ENCODE data around the gene KRTAP5-9. TPM values are rescaled to one million over a fixed set of nuclear protein-coding genes. Genes with fewer than 3 reads are reported as not detected.
"Not testable (repeated sequence)": the region's sequence is repeated elsewhere in the genome, so short reads cannot be mapped to it uniquely, and the experiment has no call there.

KRTAP5-9 gene
- polyA plus RNA-seq, 3 donors: not detected

GRCh38 chr11:71575723-71576424 is 27.7 kb downstream of the KRTAP5-9 start:
- no peak overlapping the region for H3K27ac ChIP-seq (ENCODE audit: low read depth, low read length)
- 81 to 84% (median 83%) methylated on average over 4 of the region's 4 CpGs for WGBS, 3 donors

- WGBS, 3 donors: 86 to 91% (median 91%) methylated on average over 36 to 38 of the region's 41 CpGs
- not testable (repeated sequence) for H3K27ac ChIP-seq (ENCODE audit: low read depth, low read length)
Observed at GRCh38 chr11:71576688-71577465, 28.7 kb downstream of the KRTAP5-9 start.

GRCh38 chr11:71577469-71578004 is 29.3 kb downstream of the KRTAP5-9 start:
- WGBS, 3 donors: 92 to 93% (median 92%) methylated on average over 7 of the region's 7 CpGs
- no peak overlapping the region for H3K27ac ChIP-seq (ENCODE audit: low read depth, low read length)

- WGBS, 3 donors: 66 to 71% (median 70%) methylated on average over 7 of the region's 7 CpGs
- not testable (repeated sequence) for H3K27ac ChIP-seq (ENCODE audit: low read depth, low read length)
Observed at GRCh38 chr11:71579513-71579912, 31.3 kb downstream of the KRTAP5-9 start.

GRCh38 chr11:71580057-71581003 is 32.1 kb downstream of the KRTAP5-9 start:
- 3 to 7% (median 6%) methylated on average over 8 of the region's 8 CpGs for WGBS, 3 donors

GRCh38 chr11:71581826-71582225 is 33.6 kb downstream of the KRTAP5-9 start:
- 56 to 82% (median 71%) methylated on average over 4 of the region's 4 CpGs for WGBS, 3 donors
- H3K27ac ChIP-seq (ENCODE audit: low read depth, low read length): no peak overlapping the region

More at GRCh38 chr11:71580057-71581003, 32.1 kb downstream of the KRTAP5-9 start:
- H3K27ac ChIP-seq (ENCODE audit: low read depth, low read length): no peak overlapping the region

- WGBS, 3 donors: 56 to 82% (median 58%) methylated on average over 3 of the region's 3 CpGs
Observed at GRCh38 chr11:71582309-71582895, 34.2 kb downstream of the KRTAP5-9 start, which contains the start of gene KRTAP5-11. Gene KRTAP5-11, minus strand, starts transcription at chr11:71582875. Its CDS starts 38 bp downstream, at chr11:71582837.

GRCh38 chr11:71582969-71583368 is 34.7 kb downstream of the KRTAP5-9 start:
- H3K27ac ChIP-seq (ENCODE audit: low read depth, low read length): not testable (repeated sequence)
- 69 to 87% (median 73%) methylated on average over 2 of the region's 2 CpGs for WGBS, 3 donors

More at GRCh38 chr11:71582309-71582895, 34.2 kb downstream of the KRTAP5-9 start, which contains the start of gene KRTAP5-11:
- no peak within 1 kb of the TSS for H3K27ac ChIP-seq (ENCODE audit: low read depth, low read length)

GRCh38 chr11:71585673-71586072 is 37.5 kb downstream of the KRTAP5-9 start:
- 77 to 90% (median 87%) methylated on average over 5 of the region's 5 CpGs for WGBS, 3 donors
- H3K27ac ChIP-seq (ENCODE audit: low read depth, low read length): not testable (repeated sequence)

GRCh38 chr11:71588314-71588713 is 40.1 kb downstream of the KRTAP5-9 start:
- 27 to 67% (median 60%) methylated on average over 4 of the region's 4 CpGs for WGBS, 3 donors
- not testable (repeated sequence) for H3K27ac ChIP-seq (ENCODE audit: low read depth, low read length)

GRCh38 chr11:71588822-71589545 is 40.8 kb downstream of the KRTAP5-9 start:
- WGBS, 3 donors: 58 to 65% (median 63%) methylated on average over 11 of the region's 11 CpGs
- not testable (repeated sequence) for H3K27ac ChIP-seq (ENCODE audit: low read depth, low read length)

- H3K27ac ChIP-seq (ENCODE audit: low read depth, low read length): not testable (repeated sequence)
- WGBS, 3 donors: 43 to 76% (median 74%) methylated on average over 7 to 8 of the region's 8 CpGs
Observed at GRCh38 chr11:71589546-71589920, 41.3 kb downstream of the KRTAP5-9 start.

Other genes starting within 250 kb of the KRTAP5-9 start
- gene DHCR7, start 100.0 kb upstream of the KRTAP5-9 start, polyA plus RNA-seq: 10 to 100 TPM; 12.9 to 31.4 (median 15.5) TPM
- 10 to 100 TPM; 30.6 to 40.6 (median 35.9) TPM for gene NADSYN1, start 95.2 kb upstream of the KRTAP5-9 start, polyA plus RNA-seq
- gene KRTAP5-7, start 21.2 kb upstream of the KRTAP5-9 start, polyA plus RNA-seq: under 1 TPM in 1 of 3 donors, not detected in 2; 0.03 TPM
- not detected for gene KRTAP5-8, start 10.4 kb upstream of the KRTAP5-9 start, polyA plus RNA-seq
- gene KRTAP5-10, start 17.1 kb downstream of the KRTAP5-9 start, polyA plus RNA-seq: not detected
- not detected for gene KRTAP5-11, start 34.5 kb downstream of the KRTAP5-9 start, polyA plus RNA-seq